HEK293 (cell line): ENCODE results near the gene BTBD18.

Experiments used
- CTCF ChIA-PET: fragments of 350-600 bp; formaldehyde crosslinking; extraction: SDS; loops from one replicate; lab custom pipeline; 2021; ENCODE audit warnings: antibody characterized with exemption; lab: Yijun Ruan, JAX
- POLR2A ChIA-PET: fragments of 300-600 bp; formaldehyde crosslinking; extraction: SDS; loops from one replicate; lab custom pipeline; 2020; ENCODE audit warnings: antibody characterized with exemption, inconsistent platforms; lab: Yijun Ruan, JAX
- H3K27ac ChIP-seq: fragments of 200-500 bp; sonication (Bioruptor generic); 2 replicates; pipeline ENCODE4 v1.5.1; 2014; ENCODE audit warnings: low read depth, low read length, control low read depth, inconsistent platforms; ENCODE audit errors: extremely low read depth
- H3K36me3 ChIP-seq, 2 experiments: fragments of 200-500 bp in 1 of 2; sonication (Bioruptor generic) in 1 of 2; 1 replicate in 1 of 2; 2 replicates in 1 of 2; pipeline ENCODE4 v1.5.1; 2014 to 2017; ENCODE audit warnings: inconsistent platforms in 2 of 2, low read length in 2 of 2; ENCODE audit not compliant: control insufficient read depth in 2 of 2, insufficient read depth in 1 of 2
- H3K4me1 ChIP-seq: fragments of 200-500 bp; sonication (Bioruptor generic); 2 replicates; pipeline ENCODE4 v1.5.1; 2014; ENCODE audit warnings: mild to moderate bottlenecking, low read length, inconsistent platforms; ENCODE audit not compliant: control insufficient read depth, insufficient read depth
- H3K4me3 ChIP-seq: 2 replicates; pipeline ENCODE4 v1.5.1; 2011; ENCODE audit warnings: low read depth, mild to moderate bottlenecking, control low read depth, low read length, moderate library complexity
- H3K9me3 ChIP-seq: fragments of 200-500 bp; sonication (Bioruptor generic); 2 replicates; pipeline ENCODE4 v1.5.1; 2014; ENCODE audit warnings: low read depth, low read length, inconsistent platforms; ENCODE audit not compliant: control insufficient read depth, insufficient read depth
- GLI4 ChIP-seq: fragments of 450-650 bp; formaldehyde crosslinking; IDR thresholded peaks from 2 replicates; pipeline ENCODE4 v1.5.1; 2016; ENCODE audit warnings: missing biosample characterization, missing genetic modification characterization
- KLF8 ChIP-seq: fragments of 450-650 bp; formaldehyde crosslinking; IDR thresholded peaks from 2 replicates; pipeline ENCODE4 v1.5.1; 2016; ENCODE audit warnings: missing biosample characterization, missing genetic modification characterization
- KLF9 ChIP-seq: fragments of 450-650 bp; formaldehyde crosslinking; IDR thresholded peaks from 2 replicates; pipeline ENCODE4 v1.5.1; 2016; ENCODE audit warnings: missing biosample characterization, missing genetic modification characterization, low read depth
- SCRT1 ChIP-seq: fragments of 450-650 bp; formaldehyde crosslinking; IDR thresholded peaks from 2 replicates; pipeline ENCODE4 v1.5.1; 2016; ENCODE audit warnings: missing biosample characterization, missing genetic modification characterization, borderline replicate concordance
- SP3 ChIP-seq: fragments of 450-650 bp; formaldehyde crosslinking; IDR thresholded peaks from 2 replicates; pipeline ENCODE4 v1.5.1; 2016; ENCODE audit warnings: missing biosample characterization, missing genetic modification characterization
- YY2 ChIP-seq: fragments of 450-650 bp; formaldehyde crosslinking; IDR thresholded peaks from 2 replicates; pipeline ENCODE4 v1.5.1; 2016; ENCODE audit warnings: missing biosample characterization, missing genetic modification characterization
- ZBTB48 ChIP-seq: fragments of 450-650 bp; formaldehyde crosslinking; IDR thresholded peaks from 2 replicates; pipeline ENCODE4 v1.5.1; 2016; ENCODE audit warnings: missing biosample characterization, missing genetic modification characterization
- ZNF112 ChIP-seq: fragments of 450-650 bp; formaldehyde crosslinking; IDR thresholded peaks from 2 replicates; pipeline ENCODE4 v1.5.0; 2017; ENCODE audit warnings: missing biosample characterization, missing genetic modification characterization
- ZNF121 ChIP-seq: fragments of 450-650 bp; formaldehyde crosslinking; IDR thresholded peaks from 2 replicates; pipeline ENCODE4 v1.5.1; 2016; ENCODE audit warnings: missing biosample characterization, missing genetic modification characterization
- ZNF174 ChIP-seq: fragments of 450-650 bp; formaldehyde crosslinking; IDR thresholded peaks from 2 replicates; pipeline ENCODE4 v1.5.0; 2017; ENCODE audit warnings: missing biosample characterization, mild to moderate bottlenecking, missing genetic modification characterization
- ZNF175 ChIP-seq: fragments of 450-650 bp; formaldehyde crosslinking; IDR thresholded peaks from 2 replicates; pipeline ENCODE4 v1.5.1; 2016; ENCODE audit warnings: missing biosample characterization, missing genetic modification characterization
- ZNF202 ChIP-seq: fragments of 450-650 bp; formaldehyde crosslinking; IDR thresholded peaks from 2 replicates; pipeline ENCODE4 v1.5.1; 2016; ENCODE audit warnings: missing biosample characterization, missing genetic modification characterization, borderline replicate concordance
- ZNF394 ChIP-seq: fragments of 450-650 bp; formaldehyde crosslinking; IDR thresholded peaks from 2 replicates; pipeline ENCODE4 v1.5.1; 2016; ENCODE audit warnings: missing biosample characterization, missing genetic modification characterization, mild to moderate bottlenecking, moderate library complexity, borderline replicate concordance
- ZNF416 ChIP-seq: fragments of 450-650 bp; formaldehyde crosslinking; IDR thresholded peaks from 2 replicates; pipeline ENCODE4 v1.5.1; 2016; ENCODE audit warnings: missing biosample characterization, missing genetic modification characterization
- ZNF571 ChIP-seq: fragments of 450-650 bp; formaldehyde crosslinking; IDR thresholded peaks from 2 replicates; pipeline ENCODE4 v1.5.0; 2017; ENCODE audit warnings: missing biosample characterization, missing genetic modification characterization
- ZNF623 ChIP-seq: fragments of 450-650 bp; formaldehyde crosslinking; IDR thresholded peaks from 2 replicates; pipeline ENCODE4 v1.5.1; 2016; ENCODE audit warnings: missing biosample characterization, missing genetic modification characterization
- ZNF830 ChIP-seq: fragments of 450-650 bp; IDR thresholded peaks from 2 replicates; pipeline ENCODE4 v1.5.0; 2018; ENCODE audit warnings: missing biosample characterization, missing genetic modification characterization, low read depth, mild to moderate bottlenecking, moderate library complexity
- TF ChIP-seq, protein P1 (sequence below): fragments of 450-650 bp; formaldehyde crosslinking; IDR thresholded peaks from 2 replicates; pipeline ENCODE4 v1.5.1; 2016; ENCODE audit warnings: missing biosample characterization, missing genetic modification characterization
- TF ChIP-seq, protein P2 (sequence below): fragments of 450-650 bp; formaldehyde crosslinking; IDR thresholded peaks from 2 replicates; pipeline ENCODE4 v1.5.1; 2016; ENCODE audit warnings: missing biosample characterization, missing genetic modification characterization
- TF ChIP-seq, protein P3 (sequence below): fragments of 450-650 bp; formaldehyde crosslinking; optimal IDR thresholded peaks from 2 replicates; pipeline ENCODE3; 2016; ENCODE audit warnings: missing biosample characterization, mild to moderate bottlenecking, missing genetic modification characterization
- TF ChIP-seq, protein P4 (sequence below): fragments of 450-650 bp; formaldehyde crosslinking; IDR thresholded peaks from 2 replicates; pipeline ENCODE4 v1.5.1; 2016; ENCODE audit warnings: missing biosample characterization, missing genetic modification characterization
- TF ChIP-seq, protein P5 (sequence below): fragments of 450-650 bp; formaldehyde crosslinking; IDR thresholded peaks from 2 replicates; pipeline ENCODE4 v1.5.1; 2017; ENCODE audit warnings: missing biosample characterization, mild to moderate bottlenecking, missing genetic modification characterization, moderate library complexity

BTBD18 gene

DNA sequence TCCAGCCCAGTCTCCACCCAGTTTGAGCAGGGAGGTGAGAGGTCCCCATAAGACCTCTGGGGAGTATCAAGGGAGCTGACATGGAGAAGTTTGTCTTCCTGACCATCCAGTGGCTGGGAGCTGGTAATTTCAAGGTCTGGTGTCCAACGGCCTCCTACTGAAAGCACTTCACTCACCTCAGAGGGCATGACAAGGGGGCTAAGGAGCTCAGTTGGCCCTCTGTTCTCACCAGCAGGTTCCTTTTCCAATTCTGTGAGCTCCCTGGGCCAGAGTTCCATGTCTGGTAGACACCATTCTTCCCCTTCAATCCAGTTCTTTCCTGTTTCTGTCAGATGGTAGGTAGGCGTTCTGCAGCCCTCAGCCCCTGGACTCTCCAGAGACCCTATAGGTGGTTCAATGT lies 7.3 kb downstream of the BTBD18 start (continued):
- TF ChIP-seq, protein P1, sequence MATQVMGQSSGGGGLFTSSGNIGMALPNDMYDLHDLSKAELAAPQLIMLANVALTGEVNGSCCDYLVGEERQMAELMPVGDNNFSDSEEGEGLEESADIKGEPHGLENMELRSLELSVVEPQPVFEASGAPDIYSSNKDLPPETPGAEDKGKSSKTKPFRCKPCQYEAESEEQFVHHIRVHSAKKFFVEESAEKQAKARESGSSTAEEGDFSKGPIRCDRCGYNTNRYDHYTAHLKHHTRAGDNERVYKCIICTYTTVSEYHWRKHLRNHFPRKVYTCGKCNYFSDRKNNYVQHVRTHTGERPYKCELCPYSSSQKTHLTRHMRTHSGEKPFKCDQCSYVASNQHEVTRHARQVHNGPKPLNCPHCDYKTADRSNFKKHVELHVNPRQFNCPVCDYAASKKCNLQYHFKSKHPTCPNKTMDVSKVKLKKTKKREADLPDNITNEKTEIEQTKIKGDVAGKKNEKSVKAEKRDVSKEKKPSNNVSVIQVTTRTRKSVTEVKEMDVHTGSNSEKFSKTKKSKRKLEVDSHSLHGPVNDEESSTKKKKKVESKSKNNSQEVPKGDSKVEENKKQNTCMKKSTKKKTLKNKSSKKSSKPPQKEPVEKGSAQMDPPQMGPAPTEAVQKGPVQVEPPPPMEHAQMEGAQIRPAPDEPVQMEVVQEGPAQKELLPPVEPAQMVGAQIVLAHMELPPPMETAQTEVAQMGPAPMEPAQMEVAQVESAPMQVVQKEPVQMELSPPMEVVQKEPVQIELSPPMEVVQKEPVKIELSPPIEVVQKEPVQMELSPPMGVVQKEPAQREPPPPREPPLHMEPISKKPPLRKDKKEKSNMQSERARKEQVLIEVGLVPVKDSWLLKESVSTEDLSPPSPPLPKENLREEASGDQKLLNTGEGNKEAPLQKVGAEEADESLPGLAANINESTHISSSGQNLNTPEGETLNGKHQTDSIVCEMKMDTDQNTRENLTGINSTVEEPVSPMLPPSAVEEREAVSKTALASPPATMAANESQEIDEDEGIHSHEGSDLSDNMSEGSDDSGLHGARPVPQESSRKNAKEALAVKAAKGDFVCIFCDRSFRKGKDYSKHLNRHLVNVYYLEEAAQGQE = no peak
- no peak for TF ChIP-seq ZNF175 (tag by site-specific recombination)

DNA sequence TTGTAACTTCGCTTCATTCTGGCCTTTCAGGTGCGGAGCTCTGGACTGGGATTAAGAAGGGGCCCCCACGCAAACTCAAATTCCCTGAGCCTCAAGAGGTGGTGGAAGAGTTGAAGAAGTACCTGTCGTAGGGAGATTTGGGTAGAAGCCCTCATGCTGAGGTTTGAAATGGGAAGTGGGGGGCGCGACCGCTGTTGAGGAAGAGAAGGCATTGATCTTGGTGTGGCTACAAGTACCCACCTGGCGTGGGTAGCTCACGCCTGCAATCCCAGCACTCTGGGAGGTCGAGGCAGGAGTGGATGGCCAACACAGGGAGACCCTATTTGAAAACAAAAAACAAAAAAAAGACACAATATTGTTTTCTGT lies 9.5 kb downstream of the BTBD18 start:
- POLR2A ChIA-PET = interaction anchor here (0.8 to 3.3 kb wide), 10 partner anchors 10 to 237 kb away, joined by 3 to 33 read pairs (median 5); partner anchors contain the start of genes CTNND1, MED19 and TMX2
- Histone ChIP-seq H3K4me3 (peak overlapping the region; percentile 85), H3K36me3 (peaks cover 8 to 74% of the 10 kb centered on the region in 2 experiments), H3K4me1 (no peaks in the 10 kb centered on the region), H3K27ac (peak overlapping the region; percentile 67; the same call in 1 of the 2 replicates)
- TF ChIP-seq ZNF416 (no peak), KLF8 (no peak), KLF9 (tag by site-specific recombination) (no peak), ZNF623 (no peak), ZNF174 (no peak), SP3 (tag by site-specific recombination) (no peak)
- TF ChIP-seq, all 188 proteins: peak for 0
- CTCF ChIA-PET = interaction anchor here (1.1 to 3.9 kb wide), 3 partner anchors 9 to 59 kb away, joined by 3 to 23 read pairs (median 7); partner anchors contain the start of gene BTBD18
- H3K9me3 ChIP-seq = no peaks in the 10 kb centered on the region

DNA sequence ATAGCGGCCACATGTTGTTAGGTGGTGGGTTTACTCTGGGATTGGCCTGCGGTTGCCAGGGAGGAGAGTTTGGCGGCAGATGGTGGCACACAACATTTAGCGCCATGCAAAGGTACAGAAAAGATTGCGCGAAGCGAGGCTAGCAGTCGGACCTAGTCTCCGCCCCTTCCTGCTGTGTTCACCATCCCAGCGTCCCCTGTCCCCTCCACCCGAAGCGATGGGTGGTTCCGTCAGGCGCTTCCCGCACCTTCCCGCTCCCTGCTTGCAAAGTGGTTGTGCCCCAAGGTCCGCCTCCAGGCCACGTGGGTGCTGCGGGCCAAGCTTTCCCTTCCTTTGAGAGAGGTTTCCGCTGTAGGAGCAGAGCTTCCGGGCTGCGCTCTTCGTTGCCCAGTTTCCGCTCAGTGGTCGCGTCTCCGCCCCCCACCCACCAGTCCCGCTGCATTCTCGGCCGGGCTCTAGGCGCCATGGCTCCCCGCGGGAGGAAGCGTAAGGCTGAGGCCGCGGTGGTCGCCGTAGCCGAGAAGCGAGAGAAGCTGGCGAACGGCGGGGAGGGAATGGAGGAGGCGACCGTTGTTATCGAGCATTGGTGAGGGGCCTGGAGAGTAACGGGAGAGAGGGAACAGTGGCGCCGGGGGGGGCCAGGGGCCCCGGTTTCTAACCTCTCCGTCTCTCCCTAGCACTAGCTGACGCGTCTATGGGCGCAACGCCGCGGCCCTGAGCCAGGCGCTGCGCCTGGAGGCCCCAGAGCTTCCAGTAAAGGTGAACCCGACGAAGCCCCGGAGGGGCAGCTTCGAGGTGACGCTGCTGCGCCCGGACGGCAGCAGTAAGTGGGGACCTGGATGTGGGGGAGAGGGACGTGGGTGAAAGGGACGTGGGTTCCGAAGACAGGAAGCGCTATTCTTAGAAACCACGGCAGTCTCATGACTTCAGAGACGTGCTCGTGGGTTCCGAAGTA lies 10.2 kb downstream of the BTBD18 start, which contains the start of gene SELENOH:
TSS of gene SELENOH (plus strand) at position 360 of the 955 bp plus-strand sequence. CDS start at position 465, 105 bp downstream.
- Histone ChIP-seq H3K4me1 (no peaks in the 10 kb centered on the region), H3K4me3 (peak within 1 kb of the TSS; percentile 85), H3K9me3 (no peaks in the 10 kb centered on the region), H3K27ac (peak within 1 kb of the TSS; percentile 75), H3K36me3 (peaks cover 8 to 74% of the 10 kb centered on the region in 2 experiments)
- ChIA-PET POLR2A (interaction anchor here (0.6 to 3.3 kb wide), 25 partner anchors 8 to 621 kb away, joined by 3 to 33 read pairs (median 4); partner anchors contain the start of genes BTBD18, CTNND1, MED19 and TMX2), CTCF (interaction anchor here (0.6 to 3.9 kb wide), 5 partner anchors 9 to 60 kb away, joined by 3 to 23 read pairs (median 6); partner anchors contain the start of gene BTBD18)
- TF ChIP-seq, protein P2, sequence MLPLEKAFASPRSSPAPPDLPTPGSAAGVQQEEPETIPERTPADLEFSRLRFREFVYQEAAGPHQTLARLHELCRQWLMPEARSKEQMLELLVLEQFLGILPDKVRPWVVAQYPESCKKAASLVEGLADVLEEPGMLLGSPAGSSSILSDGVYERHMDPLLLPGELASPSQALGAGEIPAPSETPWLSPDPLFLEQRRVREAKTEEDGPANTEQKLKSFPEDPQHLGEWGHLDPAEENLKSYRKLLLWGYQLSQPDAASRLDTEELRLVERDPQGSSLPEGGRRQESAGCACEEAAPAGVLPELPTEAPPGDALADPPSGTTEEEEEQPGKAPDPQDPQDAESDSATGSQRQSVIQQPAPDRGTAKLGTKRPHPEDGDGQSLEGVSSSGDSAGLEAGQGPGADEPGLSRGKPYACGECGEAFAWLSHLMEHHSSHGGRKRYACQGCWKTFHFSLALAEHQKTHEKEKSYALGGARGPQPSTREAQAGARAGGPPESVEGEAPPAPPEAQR (tag by site-specific recombination) = 0 out of 2 replicates have a peak, but pooled peaks have one; percentile 51
- TF ChIP-seq ZNF830 (tag by site-specific recombination) (no peak), SCRT1 (tag by site-specific recombination) (0 out of 2 replicates have a peak, but pooled peaks have one; percentile 27), ZNF571 (tag by site-specific recombination) (no peak), ZBTB48 (tag by site-specific recombination) (peak; percentile 75), ZNF202 (tag by site-specific recombination) (no peak), ZNF416 (no peak), ZNF121 (peak; percentile 97), YY2 (tag by site-specific recombination) (peak; percentile 60; the same call in 1 of the 2 replicates), ZNF112 (tag by site-specific recombination) (no peak), GLI4 (tag by site-specific recombination) (peak; percentile 81; the same call in 1 of the 2 replicates), ZNF394 (tag by site-specific recombination) (peak; percentile 83)
- TF ChIP-seq, protein P3, sequence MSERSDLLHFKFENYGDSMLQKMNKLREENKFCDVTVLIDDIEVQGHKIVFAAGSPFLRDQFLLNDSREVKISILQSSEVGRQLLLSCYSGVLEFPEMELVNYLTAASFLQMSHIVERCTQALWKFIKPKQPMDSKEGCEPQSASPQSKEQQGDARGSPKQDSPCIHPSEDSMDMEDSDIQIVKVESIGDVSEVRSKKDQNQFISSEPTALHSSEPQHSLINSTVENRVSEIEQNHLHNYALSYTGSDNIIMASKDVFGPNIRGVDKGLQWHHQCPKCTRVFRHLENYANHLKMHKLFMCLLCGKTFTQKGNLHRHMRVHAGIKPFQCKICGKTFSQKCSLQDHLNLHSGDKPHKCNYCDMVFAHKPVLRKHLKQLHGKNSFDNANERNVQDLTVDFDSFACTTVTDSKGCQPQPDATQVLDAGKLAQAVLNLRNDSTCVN (tag by site-specific recombination) = peak; percentile 48
- TF ChIP-seq, protein P4, sequence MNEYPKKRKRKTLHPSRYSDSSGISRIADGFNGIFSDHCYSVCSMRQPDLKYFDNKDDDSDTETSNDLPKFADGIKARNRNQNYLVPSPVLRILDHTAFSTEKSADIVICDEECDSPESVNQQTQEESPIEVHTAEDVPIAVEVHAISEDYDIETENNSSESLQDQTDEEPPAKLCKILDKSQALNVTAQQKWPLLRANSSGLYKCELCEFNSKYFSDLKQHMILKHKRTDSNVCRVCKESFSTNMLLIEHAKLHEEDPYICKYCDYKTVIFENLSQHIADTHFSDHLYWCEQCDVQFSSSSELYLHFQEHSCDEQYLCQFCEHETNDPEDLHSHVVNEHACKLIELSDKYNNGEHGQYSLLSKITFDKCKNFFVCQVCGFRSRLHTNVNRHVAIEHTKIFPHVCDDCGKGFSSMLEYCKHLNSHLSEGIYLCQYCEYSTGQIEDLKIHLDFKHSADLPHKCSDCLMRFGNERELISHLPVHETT (tag by site-specific recombination) = peak; percentile 96
- TF ChIP-seq, protein P5, sequence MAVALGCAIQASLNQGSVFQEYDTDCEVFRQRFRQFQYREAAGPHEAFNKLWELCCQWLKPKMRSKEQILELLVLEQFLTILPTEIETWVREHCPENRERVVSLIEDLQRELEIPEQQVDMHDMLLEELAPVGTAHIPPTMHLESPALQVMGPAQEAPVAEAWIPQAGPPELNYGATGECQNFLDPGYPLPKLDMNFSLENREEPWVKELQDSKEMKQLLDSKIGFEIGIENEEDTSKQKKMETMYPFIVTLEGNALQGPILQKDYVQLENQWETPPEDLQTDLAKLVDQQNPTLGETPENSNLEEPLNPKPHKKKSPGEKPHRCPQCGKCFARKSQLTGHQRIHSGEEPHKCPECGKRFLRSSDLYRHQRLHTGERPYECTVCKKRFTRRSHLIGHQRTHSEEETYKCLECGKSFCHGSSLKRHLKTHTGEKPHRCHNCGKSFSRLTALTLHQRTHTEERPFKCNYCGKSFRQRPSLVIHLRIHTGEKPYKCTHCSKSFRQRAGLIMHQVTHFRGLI = 0 out of 2 replicates have a peak, but pooled peaks have one; percentile 25
